Stimulated activated naive CD4-positive, alpha-beta T cell (primary cell): ENCODE measurements around the gene HOXC6.

ENCODE experiments used
- DNase-seq, 6 experiments: peaks; one replicate each; lab custom pipeline; 2025; lab: John Stamatoyannopoulos, UW

HOXC6 gene

GRCh38 chr12:54002278-54002914 is 25.8 kb upstream of the HOXC6 start:
- no peak for DNase-seq

GRCh38 chr12:54002915-54003389 is 25.3 kb upstream of the HOXC6 start:
- no peak for DNase-seq

- no peak for DNase-seq
Measured at GRCh38 chr12:54003625-54004024, 24.6 kb upstream of the HOXC6 start.

GRCh38 chr12:54004063-54004840 is 24.0 kb upstream of the HOXC6 start:
- DNase-seq, result no peak

GRCh38 chr12:54004841-54005530 is 23.3 kb upstream of the HOXC6 start:
- DNase-seq, result no peak

- no peak for DNase-seq
Measured at GRCh38 chr12:54005531-54005852, 22.7 kb upstream of the HOXC6 start.

- peak; percentile 59 to 90 (median 78) for DNase-seq
Measured at GRCh38 chr12:54005853-54006558, 22.2 kb upstream of the HOXC6 start.

- DNase-seq, result no peak
Measured at GRCh38 chr12:54006559-54007220, 21.6 kb upstream of the HOXC6 start.

GRCh38 chr12:54007538-54008259 is 20.5 kb upstream of the HOXC6 start:
- DNase-seq, result peak in 1 of 6 experiments; percentile 14

- no peak for DNase-seq
Measured at GRCh38 chr12:54008260-54008552, 20.0 kb upstream of the HOXC6 start.

GRCh38 chr12:54009171-54010052 is 18.8 kb upstream of the HOXC6 start:
- DNase-seq, result peak in 3 of 6 experiments; percentile 27 to 39 (median 35)

GRCh38 chr12:54010053-54010971 is 17.9 kb upstream of the HOXC6 start:
- no peak for DNase-seq

- DNase-seq, result no peak
Measured at GRCh38 chr12:54010972-54011664, 17.1 kb upstream of the HOXC6 start.

- DNase-seq, result no peak
Measured at GRCh38 chr12:54011665-54012532, 16.3 kb upstream of the HOXC6 start.

GRCh38 chr12:54012631-54013409 is 15.4 kb upstream of the HOXC6 start:
- no peak for DNase-seq

GRCh38 chr12:54014377-54015017 is 13.7 kb upstream of the HOXC6 start:
- no peak for DNase-seq
